Sigmoid colon (tissue), 4 donors: ENCODE results near the gene ARRB1.

Experiments used
- CTCF ChIP-seq, 4 experiments: fragments of 450-650 bp in 3 of 4; fragments of 200-600 bp in 1 of 4; IDR thresholded peaks; one replicate each; pipeline ENCODE4 v1.5.1; 2016 to 2019; ENCODE audit warnings: antibody characterized with exemption in 4 of 4, mild to moderate bottlenecking in 3 of 4, moderate library complexity in 2 of 4
- EP300 ChIP-seq, 4 donors: sonication (generic); formaldehyde crosslinking; IDR thresholded peaks; one replicate each; pipeline ENCODE4 v1.6.1; 2017; ENCODE audit warnings: antibody characterized with exemption in 4 of 4
- POLR2A ChIP-seq, 2 donors: fragments of 450-650 bp; IDR thresholded peaks; one replicate each; pipeline ENCODE4 v1.6.1; 2016; ENCODE audit warnings: antibody characterized with exemption in 2 of 2, mild to moderate bottlenecking in 2 of 2, moderate library complexity in 2 of 2

- no peak for TF ChIP-seq CTCF (IDR thresholded peaks at IDR 0.05)
- TF ChIP-seq EP300 (IDR thresholded peaks at IDR 0.05), result no peak
- TF ChIP-seq POLR2A (IDR thresholded peaks at IDR 0.05), result no peak
Measured at GRCh38 chr11:75389925-75390324, 38.5 kb upstream of the ARRB1 start.
